Activated T-cell treated with anti-CD3 and anti-CD28 coated beads, Interleukin-2, amount 50 U/mL, for 24 hours (primary cell): ENCODE measurements around the gene HDHD5.
A peak's percentile ranks its signal among the peaks of the same experiment; 100 is the strongest.

Source experiments
- DNase-seq: peaks from one replicate; pipeline ENCODE4 v3.0.0-alpha.2; 2020
- H3K27ac Mint-ChIP-seq: 2 replicates; pipeline ENCODE4 v1.8.0; 2020; ENCODE audit warnings: mild to moderate bottlenecking, mixed read lengths
- H3K27me3 Mint-ChIP-seq: 2 replicates; pipeline ENCODE4 v1.8.0; 2020; ENCODE audit warnings: mixed read lengths
- H3K36me3 Mint-ChIP-seq: 2 replicates; pipeline ENCODE4 v1.8.0; 2020; ENCODE audit warnings: low read depth, mixed read lengths
- H3K4me1 Mint-ChIP-seq: 2 replicates; pipeline ENCODE4 v1.8.0; 2020; ENCODE audit warnings: low read depth, mixed read lengths
- H3K4me3 Mint-ChIP-seq: 2 replicates; pipeline ENCODE4 v1.8.0; 2020; ENCODE audit warnings: mild to moderate bottlenecking, moderate library complexity, mixed read lengths
- H3K9me3 Mint-ChIP-seq: 2 replicates; pipeline ENCODE4 v1.8.0; 2020; ENCODE audit warnings: mixed read lengths

Gene HDHD5

DNA sequence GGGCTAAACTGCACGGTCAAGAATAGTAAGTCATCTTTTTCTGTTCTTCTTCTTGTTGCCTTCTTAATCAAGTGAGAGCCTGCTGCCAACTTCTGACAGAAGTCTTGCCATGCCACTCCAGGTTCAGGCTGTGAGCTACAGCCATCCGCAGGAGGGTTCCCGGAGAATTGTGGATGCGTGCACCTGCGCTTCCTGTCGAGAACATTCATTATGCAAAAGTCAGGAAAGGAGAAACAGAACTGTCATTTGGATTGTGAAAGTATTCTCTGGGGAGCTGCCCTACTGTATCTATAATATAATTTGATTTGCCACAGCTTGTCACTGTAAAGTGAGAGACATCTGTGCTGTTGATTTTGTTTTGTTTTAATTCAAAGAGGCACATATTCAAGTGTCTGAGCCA lies 62.0 kb downstream of the HDHD5 start:
- H3K27ac Mint-ChIP-seq: no peak overlapping the region
- H3K4me1 Mint-ChIP-seq: peaks cover 91% of the 10 kb centered on the region
- H3K9me3 Mint-ChIP-seq: no peaks in the 10 kb centered on the region
- peak; percentile 24 for DNase-seq
- peaks cover 56% of the 10 kb centered on the region for H3K36me3 Mint-ChIP-seq
- H3K27me3 Mint-ChIP-seq: no peaks in the 10 kb centered on the region
- no peak overlapping the region for H3K4me3 Mint-ChIP-seq

DNA sequence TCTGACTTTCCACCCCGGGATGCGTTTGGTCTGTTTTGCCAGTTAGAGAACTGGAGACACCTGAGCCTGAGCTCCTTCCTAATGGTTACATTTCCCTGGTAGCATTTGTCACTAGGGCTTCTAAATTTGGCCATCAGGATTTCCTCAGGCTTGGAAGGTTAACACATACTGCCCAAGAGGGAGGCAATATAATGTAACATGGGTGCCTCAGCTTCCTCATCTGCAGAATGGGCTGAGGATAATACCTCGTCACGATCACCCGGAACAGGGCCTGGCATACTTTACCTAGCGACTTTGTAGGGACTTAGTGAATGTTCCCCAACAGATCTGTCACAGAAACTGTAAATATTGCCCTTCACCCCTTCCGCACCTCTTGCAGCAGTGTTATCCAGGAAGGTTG lies 63.0 kb downstream of the HDHD5 start:
- Mint-ChIP-seq H3K36me3 (peaks cover 46% of the 10 kb centered on the region), H3K27ac (no peak overlapping the region), H3K4me3 (no peak overlapping the region), H3K9me3 (no peaks in the 10 kb centered on the region), H3K4me1 (peaks cover 89% of the 10 kb centered on the region), H3K27me3 (no peaks in the 10 kb centered on the region)
- no peak for DNase-seq

DNA sequence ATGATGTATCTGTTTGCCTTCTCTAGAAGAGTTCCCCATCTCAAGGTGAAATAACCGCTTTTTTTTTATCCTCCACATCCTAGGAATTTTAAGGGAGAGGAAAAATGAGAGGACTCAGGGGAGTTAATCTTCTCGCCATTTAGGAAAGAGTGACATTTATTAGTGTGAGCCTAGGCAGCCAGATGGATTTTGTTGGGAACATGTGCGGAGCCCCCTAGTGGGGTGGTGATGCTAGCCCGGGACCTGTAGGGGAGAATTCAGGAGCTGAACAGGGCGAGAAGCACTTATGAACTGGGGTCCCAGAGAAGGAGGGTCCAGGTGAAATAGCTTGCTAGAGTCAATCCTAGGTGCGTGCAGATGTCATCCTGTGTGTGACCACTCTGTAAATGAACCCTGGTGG lies 63.5 kb downstream of the HDHD5 start:
- peaks cover 89% of the 10 kb centered on the region for H3K4me1 Mint-ChIP-seq
- no peaks in the 10 kb centered on the region for H3K27me3 Mint-ChIP-seq
- H3K9me3 Mint-ChIP-seq: no peaks in the 10 kb centered on the region
- no peak overlapping the region for H3K4me3 Mint-ChIP-seq
- H3K27ac Mint-ChIP-seq: no peak overlapping the region
- peaks cover 41% of the 10 kb centered on the region for H3K36me3 Mint-ChIP-seq
- DNase-seq: peak; percentile 26

DNA sequence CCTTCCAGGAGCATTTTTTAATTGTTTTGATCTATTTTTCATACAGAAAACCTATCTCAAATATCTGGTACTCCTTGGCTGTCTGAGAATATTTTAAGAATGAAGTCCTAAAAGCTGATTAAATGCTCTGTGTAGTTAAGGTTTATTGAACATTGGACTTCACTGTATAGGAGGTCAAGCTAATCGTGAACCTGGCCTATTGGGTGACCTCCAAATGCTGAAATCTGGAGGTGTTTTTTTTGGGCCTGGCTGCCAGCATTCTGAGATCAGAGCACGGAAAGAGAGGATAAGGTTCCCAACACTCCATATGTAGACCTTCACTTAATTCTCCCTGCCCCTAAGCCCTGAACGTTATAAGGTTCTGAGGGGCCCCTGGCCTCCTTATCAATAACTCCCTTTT lies 66.0 kb downstream of the HDHD5 start:
- no peak for DNase-seq
- Mint-ChIP-seq H3K4me3 (no peak overlapping the region), H3K4me1 (peaks cover 83% of the 10 kb centered on the region), H3K27ac (peak overlapping the region; percentile 52), H3K27me3 (no peaks in the 10 kb centered on the region), H3K36me3 (peaks cover 20% of the 10 kb centered on the region), H3K9me3 (no peaks in the 10 kb centered on the region)

DNA sequence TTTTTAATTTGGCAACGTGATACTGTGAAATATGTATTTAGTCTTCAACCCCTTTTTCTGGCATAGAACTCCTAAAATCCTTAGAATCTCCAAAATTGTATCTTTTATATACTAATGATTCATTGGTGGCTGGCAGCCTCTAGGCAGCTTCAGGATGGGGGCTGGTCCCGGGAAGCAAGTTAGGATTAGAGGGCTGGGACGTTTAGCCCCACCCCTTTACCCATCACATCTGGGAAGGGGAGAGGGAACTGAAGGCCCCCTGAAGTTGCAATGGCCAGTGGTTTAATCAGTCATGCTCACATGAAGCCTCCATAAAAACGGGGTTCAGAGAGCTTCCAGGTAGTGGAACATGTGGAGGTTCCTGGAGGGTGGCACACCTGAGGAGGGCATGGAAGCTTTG lies 67.2 kb downstream of the HDHD5 start:
- peak overlapping the region; percentile 29 for H3K27ac Mint-ChIP-seq
- peak; percentile 14 for DNase-seq
- peaks cover 83% of the 10 kb centered on the region for H3K4me1 Mint-ChIP-seq
- H3K36me3 Mint-ChIP-seq: peaks cover 9% of the 10 kb centered on the region
- no peak overlapping the region for H3K4me3 Mint-ChIP-seq
- H3K27me3 Mint-ChIP-seq: no peaks in the 10 kb centered on the region
- H3K9me3 Mint-ChIP-seq: no peaks in the 10 kb centered on the region

DNA sequence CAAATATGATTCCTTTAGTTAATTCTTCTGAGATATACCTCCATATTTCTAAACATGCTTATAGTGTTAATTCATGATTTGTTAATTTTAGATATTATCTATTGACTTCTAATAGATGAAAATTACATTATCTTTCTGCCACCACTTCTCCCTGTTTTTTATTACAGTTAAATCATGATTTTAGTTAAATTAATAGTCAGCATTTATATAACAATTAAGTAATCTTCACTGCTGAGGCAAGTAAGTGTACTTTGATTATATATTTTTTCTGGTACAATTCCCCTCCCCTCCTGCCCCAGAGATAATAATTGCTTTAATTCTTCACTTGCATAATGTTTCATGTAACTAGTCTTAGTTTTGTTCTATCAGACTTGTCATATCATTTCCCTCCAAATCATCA lies 68.5 kb downstream of the HDHD5 start:
- Mint-ChIP-seq H3K36me3 (peaks cover 8% of the 10 kb centered on the region), H3K4me3 (no peak overlapping the region), H3K4me1 (peaks cover 84% of the 10 kb centered on the region), H3K27ac (no peak overlapping the region), H3K9me3 (no peaks in the 10 kb centered on the region), H3K27me3 (no peaks in the 10 kb centered on the region)
- no peak for DNase-seq
